Liver (tissue), 9 donors: ENCODE measurements around the gene TRPM2. TPM values are rescaled to one million over a fixed set of nuclear protein-coding genes. Genes with fewer than 3 reads are reported as not detected.
A peak's percentile ranks its signal among the peaks of the same experiment; 100 is the strongest.

Experiments used
- DNase-seq: peaks from one replicate; pipeline ENCODE4 v3.0.0-alpha.2; 2017; ENCODE audit warnings: low spot score
- H3K27ac ChIP-seq, 2 donors: one replicate each; pipeline ENCODE4 v1.7.0; 2013; ENCODE audit warnings: inconsistent platforms in 2 of 2, low read length in 2 of 2, control low read depth in 1 of 2, low read depth in 1 of 2, mild to moderate bottlenecking in 1 of 2
- H3K27me3 ChIP-seq, 4 donors: one replicate each; pipeline versions ENCODE4 v1.6.1 to v1.7.0; 2013; ENCODE audit warnings: low read length in 3 of 4, inconsistent platforms in 1 of 4, mild to moderate bottlenecking in 1 of 4, moderate library complexity in 1 of 4; ENCODE audit not compliant: control insufficient read depth in 4 of 4, insufficient read depth in 4 of 4
- H3K36me3 ChIP-seq, 4 donors: one replicate each; pipeline versions ENCODE4 v1.6.1 to v1.7.0; 2013; ENCODE audit warnings: low read length in 3 of 4, mild to moderate bottlenecking in 3 of 4, low read depth in 1 of 4, moderate library complexity in 1 of 4; ENCODE audit not compliant: control insufficient read depth in 4 of 4, insufficient read depth in 3 of 4
- H3K4me1 ChIP-seq, 4 donors: one replicate each; pipeline versions ENCODE4 v1.6.1 to v1.7.0; 2013; ENCODE audit warnings: low read length in 3 of 4, mild to moderate bottlenecking in 3 of 4, moderate library complexity in 1 of 4; ENCODE audit not compliant: control insufficient read depth in 4 of 4, insufficient read depth in 4 of 4
- H3K4me3 ChIP-seq, 3 donors: one replicate each; pipeline versions ENCODE4 v1.6.1 to v1.7.0; 2013; ENCODE audit warnings: low read length in 3 of 3, control low read depth in 1 of 3, low read depth in 1 of 3, mild to moderate bottlenecking in 1 of 3
- H3K9ac ChIP-seq, 2 donors: one replicate each; pipeline ENCODE4 v1.7.0; 2013; ENCODE audit warnings: low read length in 2 of 2, mild to moderate bottlenecking in 2 of 2, moderate library complexity in 2 of 2, control low read depth in 1 of 2, low read depth in 1 of 2
- H3K9me3 ChIP-seq, 4 donors: one replicate each; pipeline versions ENCODE4 v1.6.1 to v1.7.0; 2013; ENCODE audit warnings: low read length in 3 of 4; ENCODE audit not compliant: control insufficient read depth in 4 of 4
- CTCF ChIP-seq: fragments of 150-350 bp; IDR thresholded peaks from 2 replicates; pipeline ENCODE4 v1.5.1; 2017; ENCODE audit warnings: improper control_type of control experiment, low read depth, low read length; ENCODE audit not compliant: missing input control
- EGR1 ChIP-seq, 2 donors: IDR thresholded peaks; 2 replicates each; pipeline ENCODE4 v1.6.1; 2016 to 2018; ENCODE audit warnings: antibody characterized with exemption in 2 of 2, low read depth in 2 of 2
- FOXA1 ChIP-seq: IDR thresholded peaks from 2 replicates; pipeline ENCODE4 v1.6.1; 2016; ENCODE audit warnings: antibody characterized with exemption
- FOXA2 ChIP-seq: IDR thresholded peaks from 2 replicates; pipeline ENCODE4 v1.6.1; 2016; ENCODE audit warnings: antibody characterized with exemption
- HNF4A ChIP-seq, 2 donors: conservative IDR thresholded peaks; 2 replicates each; pipeline ENCODE4 v1.6.1; 2016; ENCODE audit warnings: antibody characterized with exemption in 2 of 2, mild to moderate bottlenecking in 2 of 2
- JUND ChIP-seq, 2 donors: IDR thresholded peaks; 2 replicates each; pipeline ENCODE4 v1.6.1; 2016; ENCODE audit warnings: antibody characterized with exemption in 2 of 2
- NR2F2 ChIP-seq: IDR thresholded peaks from 2 replicates; pipeline ENCODE4 v1.6.1; 2016; ENCODE audit warnings: antibody characterized with exemption
- YY1 ChIP-seq: IDR thresholded peaks from 2 replicates; pipeline ENCODE4 v1.6.1; 2016; ENCODE audit warnings: antibody characterized with exemption, mild to moderate bottlenecking
- WGBS: extraction: QIAGEN DNeasy Blood & Tissue Kit; methylation state at CpG from one replicate; pipeline ENCODE4 v1.1.7; 2013; 5-methylcytosine and 5-hydroxymethylcytosine counted together
- polyA plus RNA-seq, 2 donors: library from polyadenylated mRNA; stranded (reverse) in 1 of 2; unstranded in 1 of 2; fragments of 200-250 nt in 1 of 2; fragments of >200 nt in 1 of 2; fragmentation: Nextera tagmentation in 1 of 2; extraction: Ambion mirVana in 1 of 2; gene quantifications; one replicate each; pipeline versions ENCODE4 v1.2.1 to v1.2.3, GENCODE V29; 2013 to 2015
- total RNA-seq, 2 donors: library from RNA; depleted of rRNA; stranded (reverse); fragments of >200 nt; gene quantifications; one replicate each; pipeline ENCODE4 v1.2.3, GENCODE V29; 2014
- TF ChIP-seq, protein P1 (sequence below): IDR thresholded peaks from 2 replicates; pipeline ENCODE4 v1.6.1; 2016; ENCODE audit warnings: antibody characterized with exemption, mild to moderate bottlenecking
- TF ChIP-seq, protein P2 (sequence below): IDR thresholded peaks from 2 replicates; pipeline ENCODE4 v1.6.1; 2016; ENCODE audit warnings: antibody characterized with exemption
- donor health status: healthy.
- donor health status: healthy.
- donor health status: healthy.
- donor health status: healthy.
- donor health status: healthy.

TRPM2 gene
- total and polyA plus RNA-seq, 4 donors, result 0.43 to 1.3 (median 0.63) TPM

- TF ChIP-seq, protein P1, sequence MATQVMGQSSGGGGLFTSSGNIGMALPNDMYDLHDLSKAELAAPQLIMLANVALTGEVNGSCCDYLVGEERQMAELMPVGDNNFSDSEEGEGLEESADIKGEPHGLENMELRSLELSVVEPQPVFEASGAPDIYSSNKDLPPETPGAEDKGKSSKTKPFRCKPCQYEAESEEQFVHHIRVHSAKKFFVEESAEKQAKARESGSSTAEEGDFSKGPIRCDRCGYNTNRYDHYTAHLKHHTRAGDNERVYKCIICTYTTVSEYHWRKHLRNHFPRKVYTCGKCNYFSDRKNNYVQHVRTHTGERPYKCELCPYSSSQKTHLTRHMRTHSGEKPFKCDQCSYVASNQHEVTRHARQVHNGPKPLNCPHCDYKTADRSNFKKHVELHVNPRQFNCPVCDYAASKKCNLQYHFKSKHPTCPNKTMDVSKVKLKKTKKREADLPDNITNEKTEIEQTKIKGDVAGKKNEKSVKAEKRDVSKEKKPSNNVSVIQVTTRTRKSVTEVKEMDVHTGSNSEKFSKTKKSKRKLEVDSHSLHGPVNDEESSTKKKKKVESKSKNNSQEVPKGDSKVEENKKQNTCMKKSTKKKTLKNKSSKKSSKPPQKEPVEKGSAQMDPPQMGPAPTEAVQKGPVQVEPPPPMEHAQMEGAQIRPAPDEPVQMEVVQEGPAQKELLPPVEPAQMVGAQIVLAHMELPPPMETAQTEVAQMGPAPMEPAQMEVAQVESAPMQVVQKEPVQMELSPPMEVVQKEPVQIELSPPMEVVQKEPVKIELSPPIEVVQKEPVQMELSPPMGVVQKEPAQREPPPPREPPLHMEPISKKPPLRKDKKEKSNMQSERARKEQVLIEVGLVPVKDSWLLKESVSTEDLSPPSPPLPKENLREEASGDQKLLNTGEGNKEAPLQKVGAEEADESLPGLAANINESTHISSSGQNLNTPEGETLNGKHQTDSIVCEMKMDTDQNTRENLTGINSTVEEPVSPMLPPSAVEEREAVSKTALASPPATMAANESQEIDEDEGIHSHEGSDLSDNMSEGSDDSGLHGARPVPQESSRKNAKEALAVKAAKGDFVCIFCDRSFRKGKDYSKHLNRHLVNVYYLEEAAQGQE, result no peak
- TF ChIP-seq YY1, result no peak
- TF ChIP-seq EGR1 (IDR thresholded peaks at IDR 0.05; ENCODE audit: low read depth in 2 of 2), result no peak
- TF ChIP-seq HNF4A (conservative IDR thresholded peaks at IDR 0.05), result no peak
Measured at GRCh38 chr21:44456915-44457736, 103.7 kb downstream of the TRPM2 start (continued).

DNA sequence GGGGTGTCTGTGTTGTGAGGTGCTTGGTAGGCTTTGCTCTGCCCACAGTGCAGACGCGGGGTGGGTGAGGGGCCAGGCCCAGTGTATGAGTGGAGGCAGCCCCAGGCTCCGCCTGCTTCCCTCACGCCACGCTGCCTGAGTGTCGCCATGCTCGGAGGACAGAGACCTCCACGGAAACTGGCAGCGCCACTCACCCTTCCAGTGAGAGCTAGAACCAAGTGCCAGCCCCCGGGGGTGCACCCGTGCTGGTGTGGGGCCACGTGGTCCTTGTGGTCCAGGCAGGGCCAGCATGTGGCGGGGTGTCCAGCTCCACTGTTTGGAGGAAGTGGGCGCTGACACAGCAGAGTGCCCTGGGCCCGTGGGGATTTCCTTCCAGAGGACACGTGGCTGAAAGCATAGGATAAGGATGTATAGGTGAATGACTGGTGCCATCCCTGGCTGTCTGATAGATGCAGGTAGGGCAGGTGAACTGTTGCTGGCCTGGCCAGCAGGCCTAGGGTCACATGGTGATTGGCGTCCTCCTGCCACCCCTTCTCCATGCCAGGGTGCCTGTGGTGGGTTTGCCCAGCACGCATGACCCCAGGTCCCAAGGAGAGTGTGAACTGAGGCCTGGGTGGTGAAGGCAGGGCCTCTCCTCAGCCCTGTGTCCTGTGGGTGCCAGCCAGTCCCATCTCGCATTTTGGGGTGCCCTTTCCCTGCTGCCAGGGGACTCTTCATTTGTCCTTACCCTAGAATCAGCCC, 105.7 kb downstream of the TRPM2 start:
- 81% methylated on average over 19 of the region's 19 CpGs for WGBS

GRCh38 chr21:44459712-44460440, 106.5 kb downstream of the TRPM2 start:
- Histone ChIP-seq H3K36me3 (no peaks in the 10 kb centered on the region), H3K27me3 (no peaks in the 10 kb centered on the region), H3K4me3 (no peak overlapping the region), H3K27ac (peak overlapping the region; percentile 73 to 76), H3K9ac (no peak overlapping the region), H3K9me3 (no peaks in the 10 kb centered on the region), H3K4me1 (peaks cover 20 to 65% (median 45%) of the 10 kb centered on the region in 4 donors)
- DNase-seq, result no peak
- WGBS, result 84% methylated on average over 14 of the region's 14 CpGs
- TF ChIP-seq CTCF (no peak), EGR1 (IDR thresholded peaks at IDR 0.05; ENCODE audit: low read depth in 2 of 2) (no peak), FOXA1 (no peak), JUND (IDR thresholded peaks at IDR 0.05) (no peak), NR2F2 (no peak)
- TF ChIP-seq, protein P2, sequence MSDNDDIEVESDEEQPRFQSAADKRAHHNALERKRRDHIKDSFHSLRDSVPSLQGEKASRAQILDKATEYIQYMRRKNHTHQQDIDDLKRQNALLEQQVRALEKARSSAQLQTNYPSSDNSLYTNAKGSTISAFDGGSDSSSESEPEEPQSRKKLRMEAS, result no peak
- TF ChIP-seq, protein P1, result no peak

More for the DNA sequence above, 105.7 kb downstream of the TRPM2 start:
- H3K9me3 ChIP-seq, result no peaks in the 10 kb centered on the region
- peak overlapping the region; percentile 73 to 94 for H3K27ac ChIP-seq
- TF ChIP-seq CTCF (no peak), FOXA2 (no peak)
- peaks cover 23 to 71% (median 46%) of the 10 kb centered on the region in 4 donors for H3K4me1 ChIP-seq
- DNase-seq, result no peak
- no peak overlapping the region for H3K4me3 ChIP-seq
- H3K27me3 ChIP-seq, result no peaks in the 10 kb centered on the region
- no peaks in the 10 kb centered on the region for H3K36me3 ChIP-seq
- peak overlapping the region in 1 of 2 donors; percentile 9 for H3K9ac ChIP-seq
